HG03442 (cell line): ENCODE data around the gene ERFE.
"Not testable (repeated sequence)": the region's sequence is repeated elsewhere in the genome, so short reads cannot be mapped to it uniquely, and the experiment has no call there.

Source experiments
- ATAC-seq: cut with Tn5 transposase; IDR thresholded peaks from one replicate; pipeline ENCODE4 v1.9.1; 2021; ENCODE audit warnings: mild to moderate bottlenecking, moderate library complexity; ENCODE audit not compliant: unreplicated experiment

ERFE gene

GRCh38 chr2:238168196-238169047 is 9.7 kb downstream of the ERFE start:
- no peak for ATAC-seq

GRCh38 chr2:238169048-238169707 is 10.4 kb downstream of the ERFE start:
- ATAC-seq, result no peak

GRCh38 chr2:238169708-238170251 is 11.0 kb downstream of the ERFE start:
- ATAC-seq, result no peak

DNA sequence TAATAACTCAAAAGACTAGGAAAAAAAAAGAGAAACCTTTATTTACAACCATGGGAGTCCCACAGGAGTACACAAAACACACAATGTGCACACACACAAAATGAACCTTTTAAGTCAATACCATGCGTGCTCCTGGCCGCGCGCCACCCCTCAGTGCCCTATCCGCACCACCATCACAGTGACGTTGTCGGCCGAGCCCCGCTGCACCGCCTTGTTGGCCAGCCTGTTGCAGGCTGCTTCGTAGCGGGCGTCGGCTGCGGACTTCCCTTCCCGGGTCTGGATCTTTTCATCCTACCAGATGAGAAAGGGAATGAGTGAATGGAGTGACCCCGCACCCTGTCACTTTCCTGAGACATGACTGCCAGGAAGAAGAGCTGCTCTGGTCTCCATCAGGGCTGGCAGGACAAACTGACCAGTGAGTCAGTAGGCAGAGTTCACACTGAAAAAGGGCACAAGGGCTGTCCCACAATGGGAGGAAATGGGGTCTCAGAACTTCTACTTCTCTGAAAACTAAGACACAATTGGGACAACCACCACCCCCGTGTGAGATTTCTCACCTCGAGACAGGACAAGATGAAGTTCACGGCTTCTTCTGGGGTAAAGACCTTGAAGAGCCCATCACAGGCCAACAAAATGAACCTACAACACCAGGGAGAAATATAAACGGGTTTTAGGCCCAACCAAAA is 11.8 kb downstream of the ERFE start:
- no peak for ATAC-seq

- ATAC-seq, result not testable (repeated sequence)
Observed at GRCh38 chr2:238171072-238171431, 12.3 kb downstream of the ERFE start.

DNA sequence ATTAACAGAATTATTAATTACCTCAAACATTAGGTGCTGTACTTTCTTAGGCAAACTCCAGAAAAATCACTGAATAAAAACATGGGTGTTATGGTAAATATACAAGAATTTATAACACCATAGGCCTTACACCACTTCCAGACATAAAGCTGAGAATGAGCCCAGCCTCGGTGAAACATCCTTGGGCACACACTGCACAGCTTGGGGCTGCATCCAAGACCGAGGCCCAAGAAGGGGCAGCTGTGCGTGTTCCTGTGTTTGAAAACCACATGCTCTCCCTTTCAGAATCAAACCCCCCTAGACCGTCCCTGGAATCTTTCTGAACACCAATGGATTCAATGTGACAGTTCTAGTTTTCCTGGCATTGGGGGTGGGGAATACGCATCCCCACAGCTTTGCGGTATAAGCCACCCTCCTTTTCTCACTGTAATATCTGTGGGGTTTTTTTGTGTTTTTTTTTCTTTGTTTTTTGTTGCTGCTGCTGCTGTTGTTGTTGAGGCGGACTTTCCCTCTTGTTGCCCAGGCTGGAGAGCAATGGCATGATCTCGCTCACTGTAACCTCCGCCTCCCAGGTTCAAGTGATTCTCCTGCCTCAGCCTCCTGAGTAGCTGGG is 12.9 kb downstream of the ERFE start:
- no peak for ATAC-seq

DNA sequence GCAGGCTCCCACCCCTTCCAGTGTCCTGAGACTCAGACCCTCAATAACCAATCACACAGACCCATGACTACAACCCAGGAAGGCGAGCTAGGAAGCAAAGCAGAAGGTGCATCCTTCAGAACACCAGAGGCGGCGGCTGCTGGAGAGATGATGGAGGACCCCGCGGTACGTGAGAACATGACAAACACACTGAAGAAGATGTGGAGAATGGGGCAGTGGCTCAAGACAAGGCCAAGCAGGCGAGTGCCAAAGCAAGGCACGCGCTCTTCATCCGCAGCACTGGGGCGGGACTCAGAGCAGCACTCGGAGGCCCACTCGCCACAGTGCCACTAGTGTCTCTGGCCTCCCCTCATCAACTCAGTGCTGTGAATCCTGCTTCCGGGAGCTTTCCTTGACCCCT is 13.7 kb downstream of the ERFE start:
- no peak for ATAC-seq

- ATAC-seq, result no peak
Observed at GRCh38 chr2:238173692-238174091, 14.9 kb downstream of the ERFE start.

DNA sequence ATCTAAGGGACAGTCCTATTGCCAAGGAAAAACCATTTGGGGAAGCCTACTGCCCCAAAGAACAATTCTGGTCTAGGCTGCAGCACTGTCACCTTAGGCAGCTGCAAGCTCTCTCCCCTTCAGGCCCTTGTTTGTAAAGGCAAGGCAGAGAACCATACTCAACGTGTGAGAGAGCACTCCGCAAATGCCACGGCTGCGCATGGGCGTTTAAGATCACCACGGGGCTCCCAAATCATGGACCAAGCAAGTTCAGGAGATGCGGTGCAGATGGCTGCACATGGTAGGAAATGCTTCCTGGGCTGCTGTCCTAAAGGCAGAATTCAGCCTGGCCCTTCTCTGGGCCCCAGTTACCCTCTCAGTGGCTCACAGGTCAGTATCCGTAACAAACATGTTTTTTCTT is 15.5 kb downstream of the ERFE start:
- ATAC-seq, result no peak

- ATAC-seq, result no peak
Observed at GRCh38 chr2:238174701-238175100, 15.9 kb downstream of the ERFE start.

DNA sequence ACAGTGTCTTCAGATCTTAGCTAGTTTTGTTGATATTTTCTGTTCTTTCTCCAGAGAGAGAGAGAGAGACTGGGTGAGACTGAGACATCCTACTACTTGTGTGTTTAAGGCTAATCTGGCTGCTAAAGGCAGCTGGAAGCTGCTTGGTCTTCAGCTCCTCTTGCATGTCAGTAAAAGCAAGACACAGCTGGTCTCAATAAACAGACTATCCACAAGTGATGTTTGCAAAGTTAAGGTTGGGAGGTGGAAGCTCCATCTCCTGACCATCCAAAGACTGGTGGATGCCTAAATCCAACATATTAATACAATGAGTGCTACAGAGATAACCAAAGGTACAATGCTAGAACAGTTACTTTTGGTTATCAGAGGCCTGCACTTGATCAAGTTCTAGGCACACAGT is 17.8 kb downstream of the ERFE start:
- no peak for ATAC-seq

- no peak for ATAC-seq
Observed at GRCh38 chr2:238180554-238180953, 21.8 kb downstream of the ERFE start.

DNA sequence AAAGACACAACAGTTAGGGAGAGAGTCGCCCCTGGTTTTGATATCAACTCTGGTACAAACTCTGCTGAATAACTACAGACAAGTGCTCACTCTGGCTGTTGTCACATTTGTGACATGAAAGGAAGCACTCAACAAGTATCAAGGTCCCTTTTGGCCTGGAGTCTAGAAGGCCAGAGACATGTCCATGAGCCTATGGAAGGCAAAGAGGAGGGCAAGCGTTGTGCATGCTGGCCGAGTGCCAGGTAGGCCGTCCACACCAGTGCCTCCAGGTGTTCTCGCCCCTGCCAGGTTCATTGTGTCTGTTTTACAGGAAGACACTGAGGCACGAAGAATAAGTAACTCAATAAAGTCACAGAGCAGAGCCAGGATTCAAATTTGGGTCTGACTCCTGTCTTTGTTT is 23.6 kb downstream of the ERFE start:
- no peak for ATAC-seq

DNA sequence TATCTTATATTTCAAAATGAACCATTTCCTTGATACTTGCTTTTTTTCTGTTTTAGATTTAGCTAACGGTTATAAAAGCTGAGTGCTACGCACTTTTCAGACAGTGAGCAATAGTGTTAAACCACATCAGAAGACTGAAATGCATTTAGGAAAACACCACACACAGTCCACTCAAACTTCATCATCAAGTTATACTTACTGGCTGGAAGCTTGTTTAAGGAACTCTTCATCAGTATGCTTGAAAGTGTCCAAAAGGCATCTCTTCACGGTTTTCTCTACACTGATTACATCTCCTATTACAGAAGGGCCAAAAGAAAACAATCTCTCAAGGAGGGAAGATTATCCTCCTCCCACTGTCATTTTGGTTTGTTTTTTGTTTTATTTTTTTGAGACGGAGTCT is 25.1 kb downstream of the ERFE start:
- ATAC-seq, result no peak

DNA sequence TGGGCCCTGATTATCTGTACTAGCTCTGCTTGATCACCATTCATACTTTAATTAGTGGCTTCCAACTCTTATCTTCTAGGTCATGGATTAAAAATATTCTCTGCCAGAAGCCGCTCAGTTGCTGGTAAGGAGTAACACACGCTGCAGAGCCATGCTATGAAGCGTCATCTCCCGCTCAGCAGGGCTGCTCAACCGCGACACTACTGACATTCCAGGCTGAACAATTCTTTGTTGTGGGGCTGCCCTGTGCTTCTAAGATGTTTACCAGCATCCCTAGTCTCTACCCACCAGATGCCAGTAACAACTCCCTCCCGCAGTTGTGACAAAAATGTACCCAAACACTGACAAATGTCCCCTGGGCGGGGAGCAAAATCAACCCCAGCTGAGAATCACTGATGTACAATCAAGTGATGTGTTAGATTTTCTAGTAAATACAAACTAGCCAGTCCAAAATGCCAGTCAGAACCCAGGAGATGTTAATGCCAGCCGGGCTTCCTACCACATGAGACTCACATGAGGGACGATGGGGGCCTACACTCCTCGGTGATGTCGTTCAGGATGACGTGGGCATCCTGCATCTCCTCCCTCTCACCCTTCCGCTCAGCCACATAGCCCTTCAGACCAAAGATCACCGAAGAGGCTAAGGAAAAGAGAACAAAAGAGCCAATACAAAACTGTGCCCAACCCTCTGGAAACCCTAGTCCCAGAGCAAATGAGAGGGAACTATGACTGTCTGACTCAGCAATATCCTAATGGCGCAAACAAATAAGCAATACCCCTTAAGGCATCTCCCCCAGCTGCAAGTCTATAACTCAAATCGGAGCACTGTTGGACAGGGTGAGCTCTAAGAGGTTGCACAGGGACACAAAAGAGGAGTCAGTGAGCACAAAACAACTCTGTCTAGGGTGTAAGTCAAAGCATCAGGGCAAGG is 29.1 kb downstream of the ERFE start:
- ATAC-seq, result no peak

DNA sequence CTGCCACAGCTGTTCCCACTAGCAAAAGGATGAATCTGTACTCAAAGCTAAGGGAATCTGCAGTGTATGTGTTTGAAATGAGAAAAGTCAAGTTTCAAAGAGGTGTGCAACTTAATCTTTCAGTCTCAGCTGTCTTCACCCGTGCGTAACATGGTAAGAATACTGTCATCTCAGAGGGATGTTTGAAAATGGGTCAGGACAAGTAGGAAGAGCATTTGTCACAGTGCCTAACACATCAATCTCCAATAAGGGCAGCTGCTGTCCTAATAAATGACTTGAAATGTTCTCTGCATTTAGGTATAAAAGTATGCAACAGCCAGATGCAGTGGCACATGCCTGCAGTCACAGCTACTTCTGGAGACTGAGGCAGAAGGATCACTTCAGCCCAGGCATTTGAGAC is 31.7 kb downstream of the ERFE start:
- no peak for ATAC-seq

GRCh38 chr2:238202326-238203093 is 43.7 kb downstream of the ERFE start:
- ATAC-seq, result no peak

DNA sequence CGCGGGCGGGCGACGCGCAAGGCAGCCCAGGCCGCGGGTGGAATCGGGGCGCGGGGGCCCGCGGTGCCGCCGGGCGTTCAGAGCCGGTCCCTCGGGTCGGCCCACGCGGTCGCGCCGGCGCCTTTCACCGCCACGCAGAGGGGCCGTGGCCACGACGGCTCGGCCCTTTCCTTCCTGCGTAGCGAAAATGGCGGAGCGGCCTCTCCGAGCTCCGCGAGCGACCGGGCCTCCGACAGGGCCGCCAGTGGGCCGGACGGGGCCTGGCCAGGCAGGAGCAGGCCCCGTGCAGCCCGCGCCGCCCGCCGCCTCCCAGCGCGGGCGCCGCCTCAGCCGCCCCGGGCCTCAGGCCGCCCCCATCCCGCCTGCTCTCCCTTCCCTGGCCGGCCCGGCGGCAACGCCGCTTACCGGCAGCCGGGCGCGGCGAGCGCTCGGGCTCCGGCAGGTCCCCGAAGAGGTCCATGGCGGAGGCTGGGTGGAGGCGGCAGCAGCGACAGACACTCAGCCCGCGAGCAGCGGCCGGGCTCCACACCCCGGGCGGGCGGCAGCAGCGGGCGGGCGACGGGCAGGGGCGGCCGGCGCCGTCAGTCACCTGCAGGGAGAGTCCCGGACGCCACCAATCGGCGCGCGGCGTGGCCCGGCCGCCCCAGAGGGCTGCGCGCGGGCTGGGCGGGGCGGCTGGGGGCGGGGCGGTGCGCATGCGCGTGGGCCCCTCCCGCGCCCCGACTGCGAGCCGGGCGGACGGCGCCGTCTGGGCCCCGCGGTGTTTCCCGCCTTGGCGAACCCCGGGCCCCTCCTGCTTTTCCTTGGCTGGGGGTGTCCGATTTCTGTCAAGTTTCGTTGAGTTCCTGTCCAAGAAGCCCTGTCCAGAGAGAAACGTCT is 44.6 kb downstream of the ERFE start, which contains the start of gene ILKAP:
TSS of gene ILKAP (minus strand) at position 602 of the 879 bp plus-strand sequence. CDS start at position 460, 142 bp downstream.
- peak; percentile 92 for ATAC-seq
